GM12801 (cell line): ENCODE measurements around the gene ZNF655.

Experiments
- CTCF ChIP-seq: IDR thresholded peaks from one replicate; pipeline ENCODE4 v1.5.1; 2011; ENCODE audit warnings: control low read depth; ENCODE audit not compliant: insufficient read length; ENCODE audit errors: extremely low read depth

The ZNF655 gene

GRCh38 chr7:99558306-99559174 is at the start of gene ZNF655:
Gene ZNF655, plus strand, starts transcription at chr7:99558642. Its CDS starts 1,918 bp downstream, at chr7:99560560.
- no peak for TF ChIP-seq CTCF

GRCh38 chr7:99514050-99514449 is 44.4 kb upstream of the ZNF655 start:
- TF ChIP-seq CTCF: no peak

- no peak for TF ChIP-seq CTCF
These were observed 37.0 kb upstream of the ZNF655 start for GRCh38 chr7:99521399-99521798.

- TF ChIP-seq CTCF: no peak
These were observed 32.6 kb upstream of the ZNF655 start for GRCh38 chr7:99525713-99526440.

- no peak for TF ChIP-seq CTCF
These were observed 27.1 kb upstream of the ZNF655 start for GRCh38 chr7:99531354-99531765.

- TF ChIP-seq CTCF: no peak
These were observed 22.8 kb upstream of the ZNF655 start for GRCh38 chr7:99535667-99536066.

- TF ChIP-seq CTCF: no peak
These were observed 19.1 kb upstream of the ZNF655 start for GRCh38 chr7:99539213-99539811.
